ENCODE measurements around the gene PSME2. TPM values are rescaled to one million over a fixed set of nuclear protein-coding genes. Genes with fewer than 3 reads are reported as not detected.
A peak's percentile ranks its signal among the peaks of the same experiment; 100 is the strongest.

PSME2 gene
- total and polyA plus RNA-seq, 5 donors from 2014 or later, result 167 to 603 (median 393) TPM

DNA sequence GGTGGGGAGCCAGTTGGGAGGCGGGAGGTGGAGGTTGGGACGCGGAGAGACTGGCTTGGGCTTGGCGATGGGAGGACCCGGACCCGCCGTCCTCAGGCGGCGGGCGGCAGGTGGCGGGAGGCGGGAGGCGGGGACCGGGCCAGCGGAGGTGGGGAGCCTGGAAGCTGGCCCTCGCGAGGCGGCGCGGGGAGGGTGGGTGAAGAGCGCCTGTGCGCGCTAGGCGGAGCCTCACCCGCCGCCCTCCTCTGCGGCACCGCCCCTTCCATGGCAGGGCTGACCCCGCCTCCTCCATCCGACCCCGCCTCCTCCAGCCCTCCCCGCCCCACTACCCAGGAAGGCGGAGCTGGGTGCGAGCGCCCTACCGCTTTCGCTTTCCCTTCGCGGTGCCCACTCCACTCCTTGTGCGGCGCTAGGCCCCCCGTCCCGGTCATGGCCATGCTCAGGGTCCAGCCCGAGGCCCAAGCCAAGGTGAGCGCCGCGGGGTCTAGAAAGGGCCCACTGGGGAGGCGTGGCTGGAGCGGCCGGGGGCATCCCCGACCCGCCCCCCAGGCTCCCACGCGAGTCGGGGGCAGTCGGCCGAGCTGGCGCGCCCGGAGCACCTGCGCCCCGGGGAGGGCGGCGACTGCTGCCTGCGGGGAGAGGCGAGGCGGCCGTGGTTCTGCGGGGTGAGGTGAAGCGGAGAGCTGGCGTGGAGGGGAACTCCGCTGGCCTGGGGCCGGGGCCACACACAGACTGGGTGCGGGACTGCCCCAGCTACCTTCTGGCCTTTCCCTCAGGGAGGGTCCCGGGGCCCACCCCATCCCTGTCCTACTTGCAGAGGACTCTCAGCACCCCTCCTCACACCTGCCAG lies 10.4 kb downstream of the PSME2 start, which contains the start of gene PSME1:
PSME1 (plus strand) TSS at position 361 of the 850 bp plus-strand sequence; CDS start at position 430, 69 bp downstream.
- DNase-seq (peak; percentile 90 to 94 (median 93)), ATAC-seq (ENCODE audit: low read depth in 2 of 2) (peak; percentile 93 to 96)
- Mint-ChIP-seq H3K9me3 (peaks cover 0 to 1% (median 0%) of the 10 kb centered on the region in 7 donors), H3K27me3 (peaks cover 4% of the 10 kb centered on the region), H3K4me3 (peak within 1 kb of the TSS; percentile 92 to 98 (median 97)), H3K36me3 (peaks cover 17% of the 10 kb centered on the region), H3K4me1 (peaks cover 16 to 70% (median 43%) of the 10 kb centered on the region in 4 donors), H3K27ac (peak within 1 kb of the TSS; percentile 69 to 96 (median 95))
- Histone ChIP-seq H3K4me1 (ENCODE audit: control insufficient read depth, insufficient read depth, low read length, poor library complexity, severe bottlenecking) (peaks cover 63% of the 10 kb centered on the region), H3K27ac (ENCODE audit: insufficient read depth, low read length, poor library complexity, severe bottlenecking) (peak within 1 kb of the TSS; percentile 85), H3K4me3 (ENCODE audit: low read depth, low read length) (peak within 1 kb of the TSS; percentile 75), H3K27me3 (ENCODE audit: control insufficient read depth, insufficient read depth, low read length) (no peaks in the 10 kb centered on the region), H3K9me3 (ENCODE audit: control insufficient read depth in 2 of 2, low read length in 2 of 2) (no peaks in the 10 kb centered on the region), H3K36me3 (ENCODE audit: control insufficient read depth, insufficient read depth, low read length) (peaks cover 16% of the 10 kb centered on the region)

DNA sequence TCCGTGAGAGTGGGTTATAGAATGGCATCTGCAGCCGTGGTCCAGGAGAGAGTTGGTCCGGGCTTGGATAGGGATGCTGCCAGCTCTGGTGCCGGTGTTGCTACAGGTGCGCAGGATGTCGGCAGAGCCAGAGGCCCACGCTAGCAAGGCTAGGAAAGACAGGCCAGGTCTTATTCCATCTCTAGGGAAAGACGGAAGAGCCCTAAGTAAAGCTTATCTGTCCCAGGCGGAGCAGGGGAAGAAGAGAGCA lies 10.9 kb downstream of the PSME2 start:
- ATAC-seq (ENCODE audit: low read depth in 2 of 2), result no peak
- no peaks in the 10 kb centered on the region for H3K9me3 ChIP-seq (ENCODE audit: control insufficient read depth in 2 of 2, low read length in 2 of 2)
- H3K36me3 Mint-ChIP-seq, result peaks cover 18% of the 10 kb centered on the region
- no peak for DNase-seq
- H3K4me1 ChIP-seq (ENCODE audit: control insufficient read depth, insufficient read depth, low read length, poor library complexity, severe bottlenecking), result peaks cover 59% of the 10 kb centered on the region
- H3K4me3 Mint-ChIP-seq, result peak overlapping the region; percentile 91 to 98 (median 97)
- peaks cover 0 to 1% (median 0%) of the 10 kb centered on the region in 7 donors for H3K9me3 Mint-ChIP-seq
- peaks cover 16% of the 10 kb centered on the region for H3K36me3 ChIP-seq (ENCODE audit: control insufficient read depth, insufficient read depth, low read length)
- H3K27me3 Mint-ChIP-seq, result peaks cover 4% of the 10 kb centered on the region
- peak overlapping the region; percentile 29 for H3K4me3 ChIP-seq (ENCODE audit: low read depth, low read length)
- peaks cover 16 to 70% (median 48%) of the 10 kb centered on the region in 4 donors for H3K4me1 Mint-ChIP-seq
- peak overlapping the region; percentile 67 for H3K27ac ChIP-seq (ENCODE audit: insufficient read depth, low read length, poor library complexity, severe bottlenecking)
- peak overlapping the region; percentile 8 to 96 (median 93) for H3K27ac Mint-ChIP-seq
- no peaks in the 10 kb centered on the region for H3K27me3 ChIP-seq (ENCODE audit: control insufficient read depth, insufficient read depth, low read length)

DNA sequence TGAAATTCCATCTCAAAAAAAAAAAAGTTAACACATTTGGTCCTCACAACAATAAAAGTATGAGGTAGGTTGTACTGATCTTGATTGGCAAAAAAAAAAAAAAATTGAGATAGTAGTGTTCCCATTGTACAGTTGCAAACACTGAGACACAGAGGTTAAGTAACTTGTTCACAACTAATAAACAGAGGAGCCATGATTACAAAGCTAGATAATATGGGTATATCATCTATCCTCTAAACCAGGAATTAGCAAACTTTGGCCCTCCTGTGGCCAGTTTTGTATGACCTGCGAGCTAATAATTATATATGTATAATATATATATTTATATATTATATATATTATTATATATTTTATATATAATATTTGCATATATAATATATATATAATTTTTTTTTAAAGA lies 12.7 kb downstream of the PSME2 start:
- peaks cover 15% of the 10 kb centered on the region for H3K36me3 Mint-ChIP-seq
- Histone ChIP-seq H3K4me3 (ENCODE audit: low read depth, low read length) (no peak overlapping the region), H3K27ac (ENCODE audit: insufficient read depth, low read length, poor library complexity, severe bottlenecking) (no peak overlapping the region), H3K36me3 (ENCODE audit: control insufficient read depth, insufficient read depth, low read length) (peaks cover 13% of the 10 kb centered on the region), H3K9me3 (ENCODE audit: control insufficient read depth in 2 of 2, low read length in 2 of 2) (no peaks in the 10 kb centered on the region), H3K27me3 (ENCODE audit: control insufficient read depth, insufficient read depth, low read length) (no peaks in the 10 kb centered on the region), H3K4me1 (ENCODE audit: control insufficient read depth, insufficient read depth, low read length, poor library complexity, severe bottlenecking) (peaks cover 42% of the 10 kb centered on the region)
- peaks cover 4% of the 10 kb centered on the region for H3K27me3 Mint-ChIP-seq
- H3K9me3 Mint-ChIP-seq, result peaks cover 0 to 1% (median 0%) of the 10 kb centered on the region in 7 donors
- H3K4me1 Mint-ChIP-seq, result peaks cover 10 to 55% (median 39%) of the 10 kb centered on the region in 4 donors
- no peak for DNase-seq
- H3K4me3 Mint-ChIP-seq, result no peak overlapping the region
- ATAC-seq (ENCODE audit: low read depth in 2 of 2), result no peak
- peak overlapping the region in 1 of 3 donors; percentile 68 for H3K27ac Mint-ChIP-seq

DNA sequence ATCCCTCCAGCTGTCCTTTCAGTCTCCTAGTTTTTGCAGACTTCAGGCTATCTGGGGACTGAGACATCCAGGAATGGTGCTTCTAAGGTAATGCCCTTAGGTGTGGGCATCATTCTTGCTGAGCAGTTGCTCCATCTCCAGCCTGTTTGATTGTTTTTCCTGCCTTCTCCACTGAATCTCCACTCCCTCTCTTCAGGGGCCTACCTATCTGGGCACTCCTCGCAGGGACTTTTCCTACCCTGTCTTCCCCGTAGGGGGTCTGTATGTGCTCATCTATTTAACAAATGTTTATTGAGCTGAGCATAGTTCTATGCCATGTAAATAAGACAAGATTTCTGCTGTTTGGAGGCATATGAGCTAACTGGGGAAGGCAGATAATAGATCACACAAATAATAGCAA lies 13.4 kb downstream of the PSME2 start:
- peak overlapping the region; percentile 41 for H3K27ac ChIP-seq (ENCODE audit: insufficient read depth, low read length, poor library complexity, severe bottlenecking)
- H3K27me3 ChIP-seq (ENCODE audit: control insufficient read depth, insufficient read depth, low read length), result no peaks in the 10 kb centered on the region
- Mint-ChIP-seq H3K4me1 (peaks cover 10 to 48% (median 37%) of the 10 kb centered on the region in 4 donors), H3K27ac (peak overlapping the region; percentile 90 to 95 (median 93)), H3K9me3 (peaks cover 0 to 1% (median 0%) of the 10 kb centered on the region in 7 donors), H3K36me3 (peaks cover 10% of the 10 kb centered on the region), H3K4me3 (peak overlapping the region in 3 of 4 donors; percentile 40 to 81 (median 59)), H3K27me3 (peaks cover 4% of the 10 kb centered on the region)
- H3K36me3 ChIP-seq (ENCODE audit: control insufficient read depth, insufficient read depth, low read length), result peaks cover 6% of the 10 kb centered on the region
- H3K4me1 ChIP-seq (ENCODE audit: control insufficient read depth, insufficient read depth, low read length, poor library complexity, severe bottlenecking), result peaks cover 41% of the 10 kb centered on the region
- H3K9me3 ChIP-seq (ENCODE audit: control insufficient read depth in 2 of 2, low read length in 2 of 2), result no peaks in the 10 kb centered on the region
- ATAC-seq (ENCODE audit: low read depth in 2 of 2), result no peak
- no peak overlapping the region for H3K4me3 ChIP-seq (ENCODE audit: low read depth, low read length)
- DNase-seq, result no peak

DNA sequence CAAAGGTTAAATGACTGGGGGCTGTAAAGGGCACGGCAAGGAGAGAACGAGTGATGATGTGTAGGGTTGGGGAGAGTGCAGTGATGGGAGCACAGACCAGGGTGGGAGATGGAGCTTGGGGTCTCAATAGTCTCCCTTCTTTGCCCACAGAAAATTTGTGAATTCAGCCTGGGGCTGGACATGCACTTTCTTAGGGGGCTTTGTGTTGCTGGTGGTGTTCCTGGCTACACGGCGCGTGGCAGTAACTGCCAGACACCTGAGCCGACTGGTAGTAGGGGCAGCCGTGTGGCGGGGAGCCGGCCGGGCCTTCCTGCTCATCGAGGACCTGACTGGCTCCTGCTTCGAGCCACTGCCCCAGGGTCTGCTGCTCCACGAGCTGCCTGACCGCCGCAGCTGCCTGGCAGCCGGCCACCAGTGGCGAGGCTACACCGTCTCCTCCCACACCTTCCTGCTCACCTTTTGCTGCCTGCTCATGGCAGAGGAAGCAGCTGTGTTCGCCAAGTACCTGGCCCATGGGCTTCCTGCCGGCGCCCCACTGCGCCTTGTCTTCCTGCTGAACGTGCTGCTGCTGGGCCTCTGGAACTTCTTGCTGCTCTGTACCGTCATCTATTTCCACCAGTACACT lies 14.2 kb downstream of the PSME2 start:
- H3K4me3 ChIP-seq (ENCODE audit: low read depth, low read length), result no peak overlapping the region
- ATAC-seq (ENCODE audit: low read depth in 2 of 2) (no peak), DNase-seq (peak in 2 of 3 donors; percentile 43 to 57)
- H3K4me1 ChIP-seq (ENCODE audit: control insufficient read depth, insufficient read depth, low read length, poor library complexity, severe bottlenecking), result peaks cover 33% of the 10 kb centered on the region
- Mint-ChIP-seq H3K4me3 (peak overlapping the region; percentile 40 to 81 (median 70)), H3K27me3 (peaks cover 4% of the 10 kb centered on the region), H3K9me3 (peaks cover 0 to 1% (median 0%) of the 10 kb centered on the region in 7 donors), H3K36me3 (peaks cover 8% of the 10 kb centered on the region), H3K27ac (peak overlapping the region; percentile 93 to 95 (median 93)), H3K4me1 (peaks cover 10 to 44% (median 33%) of the 10 kb centered on the region in 4 donors)
- H3K36me3 ChIP-seq (ENCODE audit: control insufficient read depth, insufficient read depth, low read length), result no peaks in the 10 kb centered on the region
- no peaks in the 10 kb centered on the region for H3K27me3 ChIP-seq (ENCODE audit: control insufficient read depth, insufficient read depth, low read length)
- H3K9me3 ChIP-seq (ENCODE audit: control insufficient read depth in 2 of 2, low read length in 2 of 2), result no peaks in the 10 kb centered on the region
- peak overlapping the region; percentile 41 for H3K27ac ChIP-seq (ENCODE audit: insufficient read depth, low read length, poor library complexity, severe bottlenecking)

DNA sequence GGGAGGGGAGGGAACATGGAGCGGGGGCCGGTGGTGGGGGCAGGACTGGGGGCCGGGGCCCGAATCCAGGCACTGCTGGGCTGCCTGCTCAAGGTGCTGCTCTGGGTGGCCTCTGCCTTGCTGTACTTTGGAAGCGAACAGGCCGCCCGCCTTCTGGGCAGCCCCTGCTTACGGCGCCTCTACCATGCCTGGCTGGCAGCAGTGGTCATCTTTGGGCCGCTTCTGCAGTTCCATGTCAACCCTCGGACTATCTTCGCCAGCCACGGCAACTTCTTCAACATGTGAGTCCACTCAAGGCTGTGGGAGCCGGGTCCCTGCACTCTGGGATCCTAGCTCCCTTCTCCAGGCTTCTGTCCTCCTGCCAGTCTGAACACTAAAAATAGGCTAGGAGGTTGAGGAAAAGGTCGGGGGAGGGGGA lies 14.9 kb downstream of the PSME2 start:
- no peaks in the 10 kb centered on the region for H3K9me3 ChIP-seq (ENCODE audit: control insufficient read depth in 2 of 2, low read length in 2 of 2)
- no peak for ATAC-seq (ENCODE audit: low read depth in 2 of 2)
- DNase-seq, result no peak
- Mint-ChIP-seq H3K4me3 (peak overlapping the region in 2 of 4 donors; percentile 10 to 29), H3K27me3 (peaks cover 4% of the 10 kb centered on the region), H3K4me1 (peaks cover 10 to 38% (median 27%) of the 10 kb centered on the region in 4 donors), H3K9me3 (peaks cover 0 to 1% (median 0%) of the 10 kb centered on the region in 7 donors), H3K27ac (peak overlapping the region; percentile 91 to 95 (median 93)), H3K36me3 (peaks cover 4% of the 10 kb centered on the region)
- no peak overlapping the region for H3K4me3 ChIP-seq (ENCODE audit: low read depth, low read length)
- H3K27me3 ChIP-seq (ENCODE audit: control insufficient read depth, insufficient read depth, low read length), result no peaks in the 10 kb centered on the region
- peak overlapping the region; percentile 41 for H3K27ac ChIP-seq (ENCODE audit: insufficient read depth, low read length, poor library complexity, severe bottlenecking)
- H3K4me1 ChIP-seq (ENCODE audit: control insufficient read depth, insufficient read depth, low read length, poor library complexity, severe bottlenecking), result peaks cover 27% of the 10 kb centered on the region
- H3K36me3 ChIP-seq (ENCODE audit: control insufficient read depth, insufficient read depth, low read length), result no peaks in the 10 kb centered on the region

DNA sequence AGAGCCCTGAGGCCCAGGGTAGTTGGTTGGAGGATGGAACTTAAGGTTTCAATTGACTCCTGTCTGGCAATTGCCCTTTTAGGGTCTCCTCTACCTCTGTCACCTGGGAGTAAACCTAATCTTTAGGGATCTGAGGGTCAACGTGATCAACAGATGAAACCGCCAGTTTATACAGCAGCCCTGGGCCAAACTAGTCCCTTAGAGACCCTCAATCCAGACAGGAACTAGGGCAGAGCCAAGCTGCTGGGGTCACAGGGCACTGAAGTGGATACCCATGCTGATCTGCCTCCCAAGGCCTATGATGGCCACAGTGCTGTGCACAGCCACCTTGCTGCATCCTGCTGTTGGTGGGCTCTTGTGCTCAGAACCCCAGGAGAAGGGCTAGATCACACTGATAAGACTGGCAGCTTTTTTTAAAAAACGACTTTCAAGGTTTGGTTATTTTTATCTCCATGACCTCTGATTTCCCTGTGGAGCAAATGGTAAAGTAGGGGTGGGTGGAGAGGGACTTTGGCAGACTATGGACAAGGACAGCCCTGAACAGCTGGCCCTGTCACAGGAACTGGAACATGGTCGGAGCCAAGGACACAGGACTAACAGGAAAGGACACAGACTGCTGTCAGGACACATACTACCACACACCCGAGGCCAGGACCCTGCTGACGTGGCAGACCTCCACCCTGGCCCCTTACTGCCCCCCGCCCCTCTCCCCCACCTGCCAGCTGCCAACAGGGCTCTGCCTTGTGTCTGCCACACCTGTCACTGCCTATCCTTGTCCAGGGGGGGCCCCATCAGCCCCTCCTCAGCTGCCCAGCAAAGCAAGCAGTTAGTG lies 15.5 kb downstream of the PSME2 start:
- H3K4me1 Mint-ChIP-seq, result peaks cover 10 to 36% (median 26%) of the 10 kb centered on the region in 4 donors
- Histone ChIP-seq H3K27ac (ENCODE audit: insufficient read depth, low read length, poor library complexity, severe bottlenecking) (no peak overlapping the region), H3K4me1 (ENCODE audit: control insufficient read depth, insufficient read depth, low read length, poor library complexity, severe bottlenecking) (peaks cover 24% of the 10 kb centered on the region), H3K27me3 (ENCODE audit: control insufficient read depth, insufficient read depth, low read length) (no peaks in the 10 kb centered on the region), H3K4me3 (ENCODE audit: low read depth, low read length) (no peak overlapping the region), H3K9me3 (ENCODE audit: control insufficient read depth in 2 of 2, low read length in 2 of 2) (no peaks in the 10 kb centered on the region), H3K36me3 (ENCODE audit: control insufficient read depth, insufficient read depth, low read length) (no peaks in the 10 kb centered on the region)
- H3K9me3 Mint-ChIP-seq, result peaks cover 0 to 1% (median 0%) of the 10 kb centered on the region in 7 donors
- peak overlapping the region in 2 of 3 donors; percentile 9 to 62 for H3K27ac Mint-ChIP-seq
- no peak for ATAC-seq (ENCODE audit: low read depth in 2 of 2)
- no peak for DNase-seq
- H3K4me3 Mint-ChIP-seq, result peak overlapping the region in 2 of 4 donors; percentile 19 to 61
- peaks cover 4% of the 10 kb centered on the region for H3K27me3 Mint-ChIP-seq
- peaks cover 4% of the 10 kb centered on the region for H3K36me3 Mint-ChIP-seq

All from CD4-positive, CD25-positive, alpha-beta regulatory T cell (primary cell).